HG03521 (cell line): Measurements from ENCODE around the gene TTC6.
"Not testable (repeated sequence)": the region's sequence is repeated elsewhere in the genome, so short reads cannot be mapped to it uniquely, and the experiment has no call there.

Experiments used
- ATAC-seq: cut with Tn5 transposase; IDR thresholded peaks from one replicate; pipeline ENCODE4 v1.9.1; 2021; ENCODE audit warnings: mild to moderate bottlenecking, moderate library complexity; ENCODE audit not compliant: unreplicated experiment

TTC6 gene, protein sequence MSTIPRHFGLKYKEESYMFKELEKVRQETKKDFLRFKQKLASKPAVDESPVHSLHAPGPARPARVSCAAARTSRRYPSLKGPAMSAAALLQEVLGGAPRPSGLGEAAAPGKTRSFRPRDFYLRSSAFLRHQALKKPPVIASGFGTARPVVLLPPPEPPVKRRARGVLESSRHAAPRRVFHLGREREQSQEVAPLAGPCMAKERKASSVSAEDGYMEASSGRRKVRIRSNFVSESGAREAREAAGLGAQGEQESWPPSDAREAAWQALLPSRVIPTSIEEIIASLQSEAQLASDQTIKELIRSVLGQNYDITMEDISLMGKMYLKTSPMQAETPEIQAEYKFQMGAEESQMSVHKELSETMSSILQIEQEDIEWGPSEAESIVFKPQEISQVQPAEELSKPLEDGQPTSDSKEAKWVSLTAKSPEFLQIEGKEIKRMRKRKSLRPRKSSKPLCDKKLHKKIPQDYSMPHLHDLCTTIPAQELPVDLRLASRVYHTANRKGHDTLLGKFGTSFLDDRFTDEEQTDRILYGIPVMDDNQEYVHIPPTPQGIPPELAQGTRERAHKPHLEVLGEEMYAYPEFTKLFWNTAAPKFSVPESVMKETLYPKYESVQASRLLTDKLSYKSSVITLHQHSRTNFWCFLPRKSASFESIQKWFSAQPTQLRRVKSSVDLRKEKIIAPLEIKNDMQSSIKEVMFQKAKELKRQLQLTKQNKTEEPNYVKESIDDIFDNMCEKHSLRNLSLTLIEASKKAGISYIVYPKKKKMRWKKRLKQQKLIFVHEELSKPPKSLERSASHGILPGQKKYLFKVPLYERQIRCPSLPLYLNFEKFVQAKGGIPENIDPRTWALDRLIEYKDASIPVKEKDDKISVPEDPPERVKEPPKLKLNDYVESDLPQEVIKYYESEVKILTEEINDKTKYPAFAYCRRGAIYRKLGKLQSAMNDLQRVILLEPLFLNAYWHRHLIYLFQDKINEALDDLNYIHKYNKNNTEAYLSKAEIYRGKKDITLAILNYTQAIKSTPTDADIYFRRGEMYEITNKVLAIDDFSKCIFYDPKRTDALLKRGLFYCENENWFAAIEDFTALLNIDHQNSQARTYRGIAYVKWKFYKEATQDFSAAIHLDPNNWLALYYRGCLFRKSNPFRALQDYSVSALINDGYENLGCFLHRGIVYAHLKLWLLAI (N-terminal part only)

DNA sequence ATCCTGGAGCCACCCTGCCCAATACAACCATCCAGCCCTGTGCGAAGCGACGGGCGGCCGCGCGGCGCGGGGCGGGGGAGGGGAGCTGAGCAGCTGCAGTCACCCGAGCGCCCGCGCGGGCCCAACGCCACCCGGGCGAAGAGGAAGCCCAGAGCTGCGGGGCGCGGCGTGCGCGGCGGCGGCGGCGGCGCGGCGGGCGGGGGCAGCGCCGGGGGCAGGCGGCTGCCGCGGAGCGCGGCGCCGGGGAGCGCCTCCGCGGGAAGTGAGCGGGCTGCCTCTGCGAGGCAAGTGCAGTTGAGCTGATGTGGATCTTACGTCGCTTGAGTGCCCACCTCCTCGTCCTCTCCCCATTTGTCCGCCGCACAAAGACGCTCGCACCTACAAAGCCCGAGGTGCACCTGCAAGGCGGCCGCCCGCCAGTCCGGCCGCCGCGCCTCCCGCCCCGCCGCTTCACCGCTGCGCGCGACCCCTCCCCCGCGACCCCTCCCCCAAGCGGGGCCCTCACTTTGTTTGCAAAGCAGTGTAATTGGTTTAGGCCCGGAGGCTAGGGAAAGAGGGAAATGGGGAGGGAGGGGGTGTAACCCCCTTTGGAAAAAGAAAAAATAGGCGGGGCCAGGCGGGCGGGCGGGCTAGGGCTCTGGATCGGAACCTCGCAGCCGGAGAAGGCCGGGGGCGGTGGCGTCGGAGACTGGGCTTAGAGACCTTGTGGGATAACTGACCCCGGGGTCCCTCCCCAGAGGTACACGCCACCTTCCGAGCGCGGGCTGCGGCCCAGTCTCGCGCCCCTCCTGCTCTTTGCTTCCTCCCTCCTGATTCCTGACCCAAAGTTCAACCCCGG lies at the start of gene TTC6, which contains the start of gene FOXA1:
Gene TTC6, plus strand, starts transcription at position 659 of the 838 bp plus-strand sequence. CDS start 26,436 bp downstream, outside the sequence.
Gene FOXA1, minus strand, starts transcription at position 279 of the 838 bp plus-strand sequence. Its CDS starts 277 bp downstream, at position 2.
- no peak for ATAC-seq

DNA sequence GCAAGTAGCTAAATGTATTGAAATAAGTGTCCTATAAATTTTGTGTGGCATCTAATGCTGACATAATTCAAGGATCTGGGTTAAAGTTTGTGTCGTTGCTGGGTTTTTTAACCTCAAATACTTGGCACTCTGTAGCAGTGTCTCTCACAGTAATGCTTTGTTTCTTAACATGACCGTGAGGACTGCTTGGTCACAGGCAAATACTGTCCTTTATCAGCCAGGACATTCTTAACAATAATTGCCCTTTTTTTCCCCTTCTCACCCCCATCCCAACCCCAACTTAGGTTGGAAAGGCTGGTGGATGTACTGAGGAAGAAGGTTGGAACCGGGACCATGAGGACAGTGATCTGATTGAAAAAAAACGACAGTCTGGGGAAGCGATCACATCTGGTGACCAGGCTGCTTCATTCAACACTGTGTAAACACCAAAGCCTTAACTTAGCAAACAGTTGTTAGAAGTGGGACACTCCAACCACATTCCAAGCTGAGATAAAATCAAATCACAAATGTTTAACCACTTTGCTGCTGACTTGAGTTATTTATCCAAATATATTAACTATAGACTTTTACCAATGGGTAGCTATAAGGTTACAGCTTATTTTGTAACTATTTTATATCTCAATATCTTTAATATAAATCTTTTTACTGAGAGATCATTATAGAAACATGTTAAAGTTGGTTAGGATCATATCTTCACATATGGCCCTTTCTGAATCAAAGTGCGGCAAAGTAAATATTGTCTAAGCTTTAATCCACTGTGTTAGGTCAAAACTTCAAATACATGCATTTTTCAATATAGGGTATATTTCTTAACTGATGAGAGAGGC lies 48.6 kb upstream of the TTC6 start:
- ATAC-seq, result no peak

DNA sequence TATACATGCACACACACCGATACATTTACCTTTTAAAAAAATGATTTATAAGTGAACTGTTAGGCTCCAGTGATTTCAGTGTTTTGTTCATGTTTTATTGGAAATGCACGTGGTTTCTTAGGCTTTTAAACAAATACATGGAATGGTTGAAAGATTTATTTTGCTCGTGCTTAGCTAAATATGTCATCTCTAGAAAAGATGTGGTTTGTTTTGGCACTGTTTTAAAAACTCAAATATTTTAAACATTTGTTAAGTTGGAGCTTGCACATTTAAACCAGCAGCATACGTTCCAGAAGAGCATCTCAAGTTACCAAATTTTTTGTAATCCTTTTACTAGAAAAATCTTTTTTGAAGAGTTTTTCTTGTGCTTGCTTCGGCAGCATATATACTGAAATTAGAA lies 44.9 kb upstream of the TTC6 start:
- no peak for ATAC-seq

- ATAC-seq, result no peak
These were observed 44.3 kb upstream of the TTC6 start for GRCh38 chr14:37551119-37551518.

- ATAC-seq, result no peak
These were observed 41.4 kb upstream of the TTC6 start for GRCh38 chr14:37553935-37554550.

DNA sequence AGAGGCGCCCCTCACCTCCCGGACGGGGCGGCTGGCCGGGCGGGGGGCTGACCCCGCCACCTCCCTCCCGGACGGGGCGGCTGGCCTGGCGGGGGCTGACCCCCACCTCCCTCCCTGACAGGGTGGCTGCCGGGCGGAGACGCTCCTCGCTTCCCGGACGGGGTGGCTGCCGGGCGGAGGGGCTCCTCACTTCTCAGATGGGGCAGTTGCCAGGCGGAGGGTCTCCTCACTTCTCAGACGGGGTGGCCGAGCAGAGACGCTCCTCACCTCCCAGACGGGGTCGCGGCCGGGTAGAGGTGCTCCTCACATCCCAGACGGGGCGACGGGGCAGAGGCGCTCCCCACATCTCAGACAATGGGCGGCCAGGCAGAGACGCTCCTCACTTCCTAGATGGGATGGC lies 39.8 kb upstream of the TTC6 start:
- ATAC-seq, result not testable (repeated sequence)

DNA sequence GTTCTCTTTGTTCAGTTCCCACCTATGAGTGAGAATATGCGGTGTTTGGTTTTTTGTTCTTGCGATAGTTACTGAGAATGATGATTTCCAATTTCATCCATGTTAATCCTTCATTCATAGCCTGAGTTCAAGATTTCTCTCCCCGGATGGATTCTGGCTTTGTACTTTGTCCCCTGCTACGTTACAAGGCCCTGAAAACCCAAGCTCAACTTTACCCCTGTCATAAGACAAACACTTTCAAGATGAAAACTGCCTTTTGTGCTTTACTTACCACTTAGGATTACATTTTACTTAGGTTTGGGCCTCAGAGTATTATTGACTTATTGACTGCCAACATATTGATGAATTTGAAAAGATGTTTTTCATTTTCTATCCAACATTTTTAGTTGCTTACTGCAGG lies 36.7 kb upstream of the TTC6 start:
- ATAC-seq, result no peak

DNA sequence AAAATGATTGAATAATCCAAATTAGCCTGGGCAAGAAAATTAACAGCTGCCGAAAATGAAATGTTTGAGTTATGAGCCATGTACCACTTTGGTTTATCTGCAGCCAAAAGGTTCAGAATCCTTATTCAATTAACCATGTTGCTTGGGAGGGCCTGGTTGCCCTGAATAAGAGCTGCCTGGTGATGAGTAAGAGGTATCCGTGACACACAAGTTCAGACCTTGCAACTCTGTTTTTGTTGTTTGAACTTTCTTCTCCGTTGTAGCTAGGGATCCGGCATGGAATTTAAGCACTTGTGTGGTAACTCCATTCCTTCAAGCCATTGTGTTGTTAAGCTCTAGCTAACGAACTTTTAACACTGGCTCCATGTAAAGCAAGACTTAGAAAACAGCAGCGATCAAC lies 36.0 kb upstream of the TTC6 start:
- no peak for ATAC-seq

- ATAC-seq, result no peak
These were observed 32.2 kb upstream of the TTC6 start for GRCh38 chr14:37563189-37563588.

DNA sequence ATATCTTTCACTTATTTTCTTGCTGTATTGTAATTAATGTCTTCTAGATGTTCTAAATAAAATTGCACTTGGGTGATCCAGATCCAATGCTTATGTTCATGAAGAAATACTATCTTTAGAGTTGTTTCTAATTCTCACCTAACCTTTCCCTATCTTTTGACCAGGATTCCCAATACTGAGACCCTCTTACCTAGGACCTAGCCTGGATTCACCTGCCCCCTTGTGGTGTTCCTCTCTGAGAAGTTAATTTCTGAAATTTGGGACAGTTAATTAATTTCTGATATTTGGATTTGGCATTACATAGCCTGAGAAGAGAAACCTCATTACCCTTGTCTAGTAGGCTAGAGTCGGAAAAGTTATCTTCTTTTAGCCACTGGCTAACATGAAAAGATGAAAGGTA lies 29.9 kb upstream of the TTC6 start:
- ATAC-seq, result no peak

GRCh38 chr14:37566811-37567371 lies 28.5 kb upstream of the TTC6 start:
- ATAC-seq, result no peak

DNA sequence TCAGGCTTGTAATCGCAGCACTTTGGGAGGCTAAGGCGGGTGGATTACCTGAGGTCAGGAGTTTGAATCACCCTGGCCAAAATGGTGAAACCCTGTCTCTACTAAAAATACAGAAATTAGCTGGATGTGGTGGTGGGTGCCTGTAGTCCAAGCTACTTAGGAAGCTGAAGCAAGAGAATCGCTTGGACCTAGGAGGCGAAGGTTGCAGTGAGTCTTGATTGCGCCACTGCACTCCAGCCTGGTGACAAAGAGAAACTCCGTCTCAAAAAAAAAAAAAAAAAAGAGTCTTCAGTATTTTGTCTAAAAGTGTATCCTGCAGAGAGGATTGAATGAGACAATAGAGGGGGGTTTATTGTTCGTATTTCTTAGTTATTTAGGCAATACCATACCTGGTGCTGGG lies 25.7 kb upstream of the TTC6 start:
- ATAC-seq, result no peak

- no peak for ATAC-seq
These were observed 24.0 kb upstream of the TTC6 start for GRCh38 chr14:37571391-37571790.

DNA sequence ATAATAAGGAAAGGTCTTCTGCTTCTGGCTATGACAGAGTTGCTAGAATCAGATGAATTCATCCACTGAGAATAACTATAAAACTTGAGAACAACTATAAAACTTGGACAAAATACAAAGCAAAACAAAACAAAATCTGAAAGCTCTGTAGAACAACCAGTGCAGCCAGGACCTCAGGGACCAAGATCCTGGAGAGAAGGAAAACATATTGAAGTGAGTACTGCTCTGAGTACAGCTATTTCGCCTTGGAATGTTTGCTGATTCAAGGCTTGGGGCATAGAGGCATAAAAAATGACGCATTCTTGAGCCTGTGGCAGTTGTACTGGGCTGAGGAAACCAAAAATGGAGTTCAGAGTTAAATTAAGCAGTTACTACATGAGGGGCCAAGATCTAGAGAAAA lies 22.1 kb upstream of the TTC6 start:
- ATAC-seq, result no peak

DNA sequence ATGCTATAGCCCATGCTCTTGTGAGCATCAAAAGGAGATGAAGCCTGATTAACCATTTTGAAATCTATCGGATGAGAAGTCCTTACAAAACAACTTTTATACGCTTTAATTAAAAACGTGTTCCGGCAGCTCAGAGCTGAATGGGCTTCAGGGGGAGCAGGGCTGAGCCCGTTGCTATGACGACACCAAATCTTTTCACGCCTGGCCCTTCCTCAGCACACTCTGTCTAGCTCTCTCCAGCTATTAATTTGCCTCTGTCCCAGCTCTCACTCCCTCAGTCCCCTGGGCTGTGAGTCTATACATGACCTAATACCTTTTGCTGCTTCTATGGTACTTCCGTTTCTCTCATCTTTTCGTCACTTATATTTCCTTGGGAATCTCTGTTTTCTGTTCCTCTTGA lies 16.2 kb upstream of the TTC6 start:
- no peak for ATAC-seq

DNA sequence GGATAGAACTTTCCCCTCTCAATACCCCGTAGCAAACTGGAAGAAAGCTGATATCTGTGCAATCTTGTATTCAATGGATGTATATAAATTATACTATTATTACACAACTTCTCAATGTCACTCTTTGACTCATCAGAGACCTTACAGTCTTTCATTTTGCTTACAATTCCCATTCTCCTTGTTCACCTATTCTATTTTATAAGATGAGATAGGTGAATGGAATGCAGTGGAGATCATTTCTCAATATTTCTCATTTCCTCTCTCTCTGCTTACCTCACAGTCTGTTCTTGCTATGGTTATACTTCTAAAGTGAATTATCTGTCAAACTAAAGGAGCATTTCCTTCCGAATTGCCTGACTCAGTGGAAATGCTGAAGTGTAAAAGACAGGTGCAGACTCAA lies 15.3 kb upstream of the TTC6 start:
- no peak for ATAC-seq

GRCh38 chr14:37583358-37584210 lies 11.8 kb upstream of the TTC6 start:
- no peak for ATAC-seq
